ENCODE results near the gene ASB12.
A peak's percentile ranks its signal among the peaks of the same experiment; 100 is the strongest.

The ASB12 gene

DNA sequence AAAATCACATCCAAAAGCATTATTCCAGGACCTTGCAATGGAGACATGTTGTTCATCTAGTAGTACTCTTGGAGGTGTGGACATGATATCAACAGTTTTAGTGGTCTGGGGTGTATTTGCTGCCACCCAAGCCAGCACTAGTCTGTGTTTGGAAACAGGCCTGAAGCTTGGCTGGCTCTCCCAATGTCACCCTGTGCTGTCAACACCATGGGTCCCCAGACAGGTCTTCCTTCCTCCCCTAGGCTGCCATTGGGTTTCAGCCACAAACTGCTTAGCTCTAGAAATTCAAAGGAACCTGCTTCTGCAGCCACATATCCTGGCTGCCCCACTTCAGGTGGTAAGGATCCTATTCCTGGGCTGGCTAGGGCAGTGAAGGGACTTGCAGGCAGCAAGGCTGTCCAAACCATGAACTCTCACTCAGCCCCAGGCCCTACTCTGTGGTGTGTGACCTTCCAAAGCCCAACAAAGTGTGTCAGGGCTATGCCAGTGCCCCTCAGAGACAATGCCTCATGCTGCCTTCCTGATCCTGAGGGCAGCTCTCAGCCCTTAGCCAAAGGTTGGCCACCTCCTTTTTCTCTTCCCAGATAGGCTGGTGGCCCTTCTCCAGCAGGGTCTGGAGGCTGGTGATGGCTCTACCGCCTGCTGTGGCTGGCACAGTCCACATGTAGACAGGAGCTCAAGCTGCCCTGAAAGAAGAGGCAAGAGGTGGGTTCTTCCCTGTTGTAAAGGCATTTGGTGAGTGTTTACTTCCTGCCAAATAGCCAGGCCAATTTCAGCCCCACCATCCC, 43.2 kb downstream of the ASB12 start:
- H3K4me3 ChIP-seq, result no peak overlapping the region
- no peak for TF ChIP-seq CTCF (IDR thresholded peaks at IDR 0.05)
- peak; percentile 36 for DNase-seq (ENCODE audit: low spot score)
- H3K27ac ChIP-seq, result no peak overlapping the region

- TF ChIP-seq CTCF (IDR thresholded peaks at IDR 0.05), result no peak
- H3K27ac ChIP-seq, result no peak overlapping the region
- no peak for DNase-seq (ENCODE audit: low spot score)
- no peak overlapping the region for H3K4me3 ChIP-seq
Measured at GRCh38 chrX:64184396-64184795, 46.0 kb downstream of the ASB12 start.

DNA sequence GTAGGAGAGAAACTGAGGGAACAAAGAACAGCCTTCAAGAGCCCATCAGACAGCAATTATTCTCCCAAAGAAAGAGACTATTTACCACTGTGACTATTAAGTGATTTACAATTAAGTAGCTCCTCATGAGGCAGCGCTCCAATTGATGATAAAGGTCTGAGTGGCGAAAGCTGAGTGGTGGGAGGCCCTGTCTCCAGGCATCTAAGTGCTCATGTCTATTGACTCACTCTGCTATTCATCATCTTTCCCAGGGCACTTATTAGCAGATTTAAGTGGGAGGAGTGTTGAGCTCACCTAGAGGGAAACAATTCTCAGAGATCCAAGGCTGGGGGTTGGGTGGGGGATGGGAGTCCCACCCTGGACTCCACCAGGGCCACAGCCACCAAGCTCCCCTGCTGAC, 48.2 kb downstream of the ASB12 start:
- no peak for TF ChIP-seq CTCF (IDR thresholded peaks at IDR 0.05)
- DNase-seq (ENCODE audit: low spot score), result no peak
- no peak overlapping the region for H3K27ac ChIP-seq
- H3K4me3 ChIP-seq, result no peak overlapping the region

GRCh38 chrX:64176876-64177275, 53.5 kb downstream of the ASB12 start:
- no peak for TF ChIP-seq CTCF (IDR thresholded peaks at IDR 0.05)
- Histone ChIP-seq H3K4me3 (no peak overlapping the region), H3K27ac (no peak overlapping the region)
- DNase-seq (ENCODE audit: low spot score), result no peak
